Neuronal stem cell (in vitro differentiated cells): ENCODE results near the gene PRKAG1.

Experiments used
- DNase-seq: peaks from one replicate; pipeline ENCODE4 v3.0.0-alpha.2; 2013; ENCODE audit warnings: low spot score
- H2AFZ ChIP-seq: one replicate; pipeline ENCODE4 v1.6.1; 2013; ENCODE audit warnings: mild to moderate bottlenecking, low read length, inconsistent platforms
- H2AK5ac ChIP-seq: 2 replicates; pipeline ENCODE4 v1.6.1; 2013; ENCODE audit warnings: low read depth, mild to moderate bottlenecking, inconsistent platforms, low read length, moderate library complexity, mixed read lengths
- H2BK120ac ChIP-seq: 2 replicates; pipeline ENCODE4 v1.6.1; 2013; ENCODE audit warnings: low read depth, mild to moderate bottlenecking, inconsistent platforms, low read length, moderate library complexity, mixed read lengths
- H2BK12ac ChIP-seq: one replicate; pipeline ENCODE4 v1.6.1; 2013; ENCODE audit warnings: low read length, inconsistent platforms
- H2BK15ac ChIP-seq: 2 replicates; pipeline ENCODE4 v1.6.1; 2013; ENCODE audit warnings: mild to moderate bottlenecking, low read length, inconsistent platforms, mixed read lengths
- H2BK5ac ChIP-seq: one replicate; pipeline ENCODE4 v1.6.1; 2013; ENCODE audit warnings: inconsistent platforms, mild to moderate bottlenecking, low read length, moderate library complexity
- H3K14ac ChIP-seq: one replicate; pipeline ENCODE4 v1.6.1; 2013; ENCODE audit warnings: low read length, inconsistent platforms
- H3K18ac ChIP-seq: 2 replicates; pipeline ENCODE4 v1.6.1; 2013; ENCODE audit warnings: low read length, inconsistent platforms
- H3K23ac ChIP-seq: 2 replicates; pipeline ENCODE4 v1.6.1; 2013; ENCODE audit warnings: low read depth, mild to moderate bottlenecking, mixed read lengths, low read length, inconsistent platforms; ENCODE audit not compliant: poor library complexity
- H3K27ac ChIP-seq: replicated peaks from 3 replicates; pipeline ENCODE4 v1.5.1; 2013; ENCODE audit warnings: low read length, inconsistent platforms
- H3K27me3 ChIP-seq, 3 experiments: 2 replicates each; pipeline ENCODE4 v1.6.1; 2013; ENCODE audit warnings: low read length in 3 of 3, mild to moderate bottlenecking in 2 of 3, inconsistent platforms in 1 of 3, low read depth in 1 of 3, mixed read lengths in 1 of 3, moderate library complexity in 1 of 3; ENCODE audit not compliant: control insufficient read depth in 3 of 3, insufficient read depth in 3 of 3
- H3K36me3 ChIP-seq, 2 donors: replicated peaks in 1 of 2; 2 replicates each; pipeline ENCODE4 v1.6.1; 2013; ENCODE audit warnings: low read length in 2 of 2; ENCODE audit not compliant: control insufficient read depth in 2 of 2, insufficient read depth in 2 of 2
- H3K4ac ChIP-seq: 2 replicates; pipeline ENCODE4 v1.6.1; 2013; ENCODE audit warnings: inconsistent platforms, mild to moderate bottlenecking, low read length, moderate library complexity
- H3K4me1 ChIP-seq, 2 donors: 1 replicate in 1 of 2; 2 replicates in 1 of 2; pipeline ENCODE4 v1.6.1; 2013; ENCODE audit warnings: low read length in 2 of 2, low read depth in 1 of 2; ENCODE audit not compliant: control insufficient read depth in 2 of 2, insufficient read depth in 1 of 2
- H3K4me2 ChIP-seq: one replicate; pipeline ENCODE4 v1.6.1; 2013; ENCODE audit warnings: mild to moderate bottlenecking, low read length, inconsistent platforms; ENCODE audit not compliant: insufficient read depth, poor library complexity, severe bottlenecking
- H3K4me3 ChIP-seq, 2 donors: 2 replicates each; pipeline ENCODE4 v1.5.1; 2013; ENCODE audit warnings: low read length in 2 of 2, mild to moderate bottlenecking in 2 of 2, inconsistent platforms in 1 of 2, moderate library complexity in 1 of 2
- H3K79me1 ChIP-seq: one replicate; pipeline ENCODE4 v1.6.1; 2013; ENCODE audit warnings: low read depth, mild to moderate bottlenecking, inconsistent platforms, low read length, moderate library complexity
- H3K9ac ChIP-seq: one replicate; pipeline ENCODE4 v1.6.1; 2013; ENCODE audit warnings: mild to moderate bottlenecking, low read depth, low read length, inconsistent platforms; ENCODE audit not compliant: poor library complexity
- H3K9me3 ChIP-seq, 2 donors: replicated peaks in 1 of 2; 2 replicates each; pipeline versions ENCODE3 to v1.6.1; 2013; ENCODE audit warnings: low read length in 2 of 2, mild to moderate bottlenecking in 2 of 2, inconsistent platforms in 1 of 2, low read depth in 1 of 2, mixed read lengths in 1 of 2, moderate library complexity in 1 of 2; ENCODE audit not compliant: control insufficient read depth in 2 of 2, insufficient read depth in 1 of 2
- H4K8ac ChIP-seq: one replicate; pipeline ENCODE4 v1.6.1; 2013; ENCODE audit warnings: low read depth, mild to moderate bottlenecking, inconsistent platforms, low read length, moderate library complexity
- H4K91ac ChIP-seq: one replicate; pipeline ENCODE4 v1.6.1; 2013; ENCODE audit warnings: low read length, low read depth, mild to moderate bottlenecking, inconsistent platforms; ENCODE audit not compliant: poor library complexity
- WGBS, 2 donors: extraction: QIAGEN DNeasy Blood & Tissue Kit; methylation state at CpG; one replicate each; pipeline ENCODE4 v1.1.7; 2013; ENCODE audit warnings: missing lambda C conversion rate in 2 of 2, mixed read lengths in 1 of 2; ENCODE audit not compliant: insufficient read length in 2 of 2, insufficient replicate concordance in 1 of 2; ENCODE audit errors: extremely low coverage in 2 of 2; 5-methylcytosine and 5-hydroxymethylcytosine counted together

The PRKAG1 gene

GRCh38 chr12:48988030-48988649 is 30.4 kb downstream of the PRKAG1 start:
- no peak overlapping the region for H3K18ac ChIP-seq
- peaks cover 28 to 78% (median 69%) of the 10 kb centered on the region in 3 experiments for H3K27me3 ChIP-seq
- WGBS, 2 donors: no CpG with 5 or more reads among the region's 16 CpGs
- no peaks in the 10 kb centered on the region for H3K36me3 ChIP-seq
- H3K9me3 ChIP-seq: no peaks in the 10 kb centered on the region
- no peak overlapping the region for H2BK5ac ChIP-seq
- no peak overlapping the region for H3K4ac ChIP-seq
- H4K8ac ChIP-seq: no peak overlapping the region
- DNase-seq: peak; percentile 78
- H2BK12ac ChIP-seq: no peak overlapping the region
- no peak overlapping the region for H2BK120ac ChIP-seq
- H3K23ac ChIP-seq: no peak overlapping the region
- no peaks in the 10 kb centered on the region for H3K79me1 ChIP-seq
- no peak overlapping the region for H3K14ac ChIP-seq
- no peak overlapping the region for H3K27ac ChIP-seq
- H2BK15ac ChIP-seq: no peak overlapping the region
- H3K9ac ChIP-seq: no peak overlapping the region
- no peak overlapping the region for H2AK5ac ChIP-seq
- no peak overlapping the region for H4K91ac ChIP-seq
- H3K4me1 ChIP-seq: peaks cover 14 to 18% of the 10 kb centered on the region in 2 donors
- no peak overlapping the region for H3K4me3 ChIP-seq
- H3K4me2 ChIP-seq: no peak overlapping the region
- H2AFZ ChIP-seq: no peak overlapping the region

- no peak overlapping the region for H2BK5ac ChIP-seq
- H2BK15ac ChIP-seq: no peak overlapping the region
- no peak overlapping the region for H3K27ac ChIP-seq
- no peak overlapping the region for H3K9ac ChIP-seq
- H3K79me1 ChIP-seq: no peaks in the 10 kb centered on the region
- peaks cover 14 to 18% of the 10 kb centered on the region in 2 donors for H3K4me1 ChIP-seq
- no CpG with 5 or more reads among the region's 23 CpGs for WGBS, 2 donors
- H3K27me3 ChIP-seq: peaks cover 35 to 86% (median 77%) of the 10 kb centered on the region in 3 experiments
- H4K8ac ChIP-seq: no peak overlapping the region
- no peak overlapping the region for H3K18ac ChIP-seq
- H3K4me2 ChIP-seq: peak overlapping the region; percentile 27
- H3K4me3 ChIP-seq: no peak overlapping the region
- no peak overlapping the region for H3K4ac ChIP-seq
- peak overlapping the region; percentile 83 for H2AFZ ChIP-seq
- peak; percentile 93 for DNase-seq
- H4K91ac ChIP-seq: no peak overlapping the region
- H2BK120ac ChIP-seq: no peak overlapping the region
- H3K14ac ChIP-seq: no peak overlapping the region
- H2BK12ac ChIP-seq: no peak overlapping the region
- H3K23ac ChIP-seq: no peak overlapping the region
- H2AK5ac ChIP-seq: no peak overlapping the region
- H3K36me3 ChIP-seq: no peaks in the 10 kb centered on the region
- no peaks in the 10 kb centered on the region for H3K9me3 ChIP-seq
Measured at GRCh38 chr12:48986720-48987291, 31.8 kb downstream of the PRKAG1 start.

- H3K4ac ChIP-seq: no peak overlapping the region
- peaks cover 0 to 2% of the 10 kb centered on the region in 2 donors for H3K9me3 ChIP-seq
- no peaks in the 10 kb centered on the region for H3K36me3 ChIP-seq
- no peak overlapping the region for H3K27ac ChIP-seq
- no peak overlapping the region for H3K4me3 ChIP-seq
- H2AFZ ChIP-seq: no peak overlapping the region
- WGBS, 2 donors: no CpG with 5 or more reads among the region's 2 CpGs
- H3K79me1 ChIP-seq: no peaks in the 10 kb centered on the region
- no peak overlapping the region for H4K8ac ChIP-seq
- H3K27me3 ChIP-seq: peaks cover 43 to 88% (median 82%) of the 10 kb centered on the region in 3 experiments
- no peak overlapping the region for H3K14ac ChIP-seq
- no peak overlapping the region for H4K91ac ChIP-seq
- no peak overlapping the region for H2AK5ac ChIP-seq
- no peak overlapping the region for H3K9ac ChIP-seq
- H2BK120ac ChIP-seq: no peak overlapping the region
- H3K23ac ChIP-seq: no peak overlapping the region
- H3K4me1 ChIP-seq: peaks cover 14 to 21% of the 10 kb centered on the region in 2 donors
- no peak overlapping the region for H2BK5ac ChIP-seq
- no peak overlapping the region for H2BK12ac ChIP-seq
- no peak overlapping the region for H2BK15ac ChIP-seq
- peak overlapping the region; percentile 5 for H3K18ac ChIP-seq
- DNase-seq: no peak
- H3K4me2 ChIP-seq: no peak overlapping the region
Measured at GRCh38 chr12:48985901-48986300, 32.7 kb downstream of the PRKAG1 start.

- DNase-seq: no peak
- Histone ChIP-seq H3K18ac (peak overlapping the region; percentile 23), H3K27me3 (peaks cover 45 to 88% (median 86%) of the 10 kb centered on the region in 3 experiments), H4K8ac (no peak overlapping the region), H4K91ac (no peak overlapping the region), H3K4me3 (no peak overlapping the region), H3K9me3 (peaks cover 0 to 2% of the 10 kb centered on the region in 2 donors), H2BK15ac (no peak overlapping the region), H2AK5ac (no peak overlapping the region), H3K27ac (no peak overlapping the region), H2BK5ac (no peak overlapping the region), H3K23ac (no peak overlapping the region), H2BK12ac (no peak overlapping the region), H2AFZ (no peak overlapping the region), H3K14ac (no peak overlapping the region), H3K4ac (no peak overlapping the region), H3K79me1 (no peaks in the 10 kb centered on the region), H3K4me1 (peaks cover 10 to 22% of the 10 kb centered on the region in 2 donors), H3K36me3 (no peaks in the 10 kb centered on the region), H3K9ac (no peak overlapping the region), H3K4me2 (no peak overlapping the region), H2BK120ac (no peak overlapping the region)
- WGBS, 2 donors: no CpG with 5 or more reads among the region's 10 CpGs
Measured at GRCh38 chr12:48985475-48985897, 33.1 kb downstream of the PRKAG1 start.
